Measurements from ENCODE around the gene TNF. TPM values are rescaled to one million over a fixed set of nuclear protein-coding genes. Genes with fewer than 3 reads are reported as not detected.

The TNF gene
- total RNA-seq, 1 experiment from 2014 or later = 0.31 TPM

- no peak for TF ChIP-seq NR1H2 (CRISPR knock-in tag; IDR thresholded peaks at IDR 0.05)
- TF ChIP-seq USF2 (CRISPR knock-in tag; IDR thresholded peaks at IDR 0.05) = no peak
- TF ChIP-seq IRF1 (CRISPR knock-in tag; IDR thresholded peaks at IDR 0.05) = no peak
These were observed 40.8 kb upstream of the TNF start (continued) for GRCh38 chr6:31534521-31535040.

- no peak for DNase-seq (ENCODE audit: low spot score)
- no peaks in the 10 kb centered on the region for H3K27me3 Mint-ChIP-seq (ENCODE audit: low read depth)
- no peak overlapping the region for H3K4me3 Mint-ChIP-seq
- ChIA-PET CTCF (interaction anchor here (1.0 kb wide), 1 partner anchor 11 kb away, joined by 3 read pairs; the partner anchor contains the start of gene ATP6V1G2), POLR2A (interaction anchor here (0.6 kb wide), 2 partner anchors 136 to 263 kb away, joined by 4 to 6 read pairs; no protein-coding TSS in a partner anchor)
- no peak for ATAC-seq
- peak overlapping the region; percentile 68 for H3K27ac Mint-ChIP-seq
- no peaks in the 10 kb centered on the region for H3K9me3 Mint-ChIP-seq
- H3K4me1 Mint-ChIP-seq = peaks cover 50% of the 10 kb centered on the region
- peaks cover 93% of the 10 kb centered on the region for H3K36me3 Mint-ChIP-seq
- TF ChIP-seq JAZF1 (CRISPR knock-in tag; IDR thresholded peaks at IDR 0.05) (no peak), MXD4 (CRISPR knock-in tag; IDR thresholded peaks at IDR 0.05; ENCODE audit: borderline replicate concordance) (no peak), FOXP4 (CRISPR knock-in tag; IDR thresholded peaks at IDR 0.05) (no peak), SOX15 (CRISPR knock-in tag; IDR thresholded peaks at IDR 0.05) (no peak), ATF2 (CRISPR knock-in tag; IDR thresholded peaks at IDR 0.05; ENCODE audit: borderline replicate concordance, low read depth) (no peak), IRF1 (CRISPR knock-in tag; IDR thresholded peaks at IDR 0.05) (no peak), STAT6 (CRISPR knock-in tag; conservative IDR thresholded peaks at IDR 0.05; ENCODE audit: low read depth) (no peak), CREB1 (CRISPR knock-in tag; IDR thresholded peaks at IDR 0.05) (no peak), GRHL2 (CRISPR knock-in tag; IDR thresholded peaks at IDR 0.05; ENCODE audit: insufficient replicate concordance, severe bottlenecking) (no peak), ZSCAN18 (CRISPR knock-in tag; IDR thresholded peaks at IDR 0.05) (no peak), ZNF396 (CRISPR knock-in tag; IDR thresholded peaks at IDR 0.05; ENCODE audit: borderline replicate concordance) (no peak), TP53 (CRISPR knock-in tag; IDR thresholded peaks at IDR 0.05) (no peak), NFE2L1 (CRISPR knock-in tag; IDR thresholded peaks at IDR 0.05) (no peak), TEAD1 (CRISPR knock-in tag; IDR thresholded peaks at IDR 0.05) (no peak), ZNF671 (CRISPR knock-in tag; IDR thresholded peaks at IDR 0.05) (no peak), MAX (CRISPR knock-in tag; IDR thresholded peaks at IDR 0.05) (no peak), PRDM15 (CRISPR knock-in tag; IDR thresholded peaks at IDR 0.05) (no peak), IRF2 (CRISPR knock-in tag; IDR thresholded peaks at IDR 0.05; ENCODE audit: borderline replicate concordance, low read depth) (no peak)
These were observed 39.6 kb upstream of the TNF start for GRCh38 chr6:31535538-31536324.
